Measurements from ENCODE around the gene ADGRF1. TPM values are rescaled to one million over a fixed set of nuclear protein-coding genes. Genes with fewer than 3 reads are reported as not detected.

Gene ADGRF1
- total and polyA plus RNA-seq, 2 donors (not counting 3 experiments of a cell fraction or from before 2014, with no cell fraction given): not detected

GRCh38 chr6:46967826-46968349, 74.2 kb downstream of the ADGRF1 start:
- POLR2A ChIA-PET: no interaction called here

More at GRCh38 chr6:46967826-46968349, 74.2 kb downstream of the ADGRF1 start:
- DNase-seq (ENCODE audit: low read depth, low spot score) (no peak), FAIRE-seq (no peak)
- H3K27me3 ChIP-seq (ENCODE audit: control insufficient read depth in 2 of 2, insufficient read depth in 2 of 2, low read length in 2 of 2): peaks cover 0 to 5% of the 10 kb centered on the region in 2 experiments
- TF ChIP-seq FOS (IDR thresholded peaks at IDR 0.05; ENCODE audit: borderline replicate concordance, insufficient read depth, low read length) (no peak), JUN (IDR thresholded peaks at IDR 0.05; ENCODE audit: borderline replicate concordance, insufficient read depth, insufficient read length, low read depth) (no peak), GATA2 (IDR thresholded peaks at IDR 0.05; ENCODE audit: insufficient read depth, insufficient read length, low read depth, low read length) (no peak), POLR2AphosphoS5 (IDR thresholded peaks at IDR 0.05; ENCODE audit: insufficient read depth, low read depth, low read length) (no peak), CTCF (IDR thresholded peaks at IDR 0.05; ENCODE audit: extremely low read depth in 1 of 2, insufficient read depth in 1 of 2, low read depth in 1 of 2, low read length in 2 of 2) (no peak), MAX (IDR thresholded peaks at IDR 0.05; ENCODE audit: insufficient read depth, insufficient read length) (no peak), EZH2 (IDR thresholded peaks at IDR 0.05; ENCODE audit: borderline replicate concordance, low read depth, low read length, severe bottlenecking) (no peak), POLR2A (IDR thresholded peaks at IDR 0.05; ENCODE audit: low read depth, low read length) (no peak), MYC (IDR thresholded peaks at IDR 0.05; ENCODE audit: low read depth, low read length) (no peak)
- no peak overlapping the region for H3K9ac ChIP-seq (replicated peaks; ENCODE audit: extremely low read depth, insufficient read depth, low read length)
- intact Hi-C loops (cut with micrococcal nuclease): no loop called here
- H4K20me1 ChIP-seq (replicated peaks; ENCODE audit: control insufficient read depth, extremely low read depth, insufficient read depth, low read length): no peaks in the 10 kb centered on the region
- no peak overlapping the region for H2AFZ ChIP-seq (ENCODE audit: low read depth, low read length)
- H3K9me1 ChIP-seq (replicated peaks; ENCODE audit: control insufficient read depth, extremely low read depth, insufficient read depth, low read length): no peaks in the 10 kb centered on the region
- no peak overlapping the region for H3K27ac ChIP-seq (ENCODE audit: insufficient read depth, low read depth, low read length)
- H3K4me1 ChIP-seq (ENCODE audit: control insufficient read depth, extremely low read depth, insufficient read depth, low read length): no peaks in the 10 kb centered on the region
- no peaks in the 10 kb centered on the region for H3K36me3 ChIP-seq (ENCODE audit: control insufficient read depth in 2 of 2, extremely low read depth in 1 of 2, insufficient read depth in 2 of 2, low read length in 2 of 2)
- H3K4me2 ChIP-seq (ENCODE audit: insufficient read depth, low read length): no peak overlapping the region
- H3K4me3 ChIP-seq (replicated peaks in 1 of 3; ENCODE audit: insufficient read depth in 1 of 3, low read depth in 1 of 3, low read length in 3 of 3): no peak overlapping the region
- no peaks in the 10 kb centered on the region for H3K79me2 ChIP-seq (ENCODE audit: control insufficient read depth, insufficient read depth, low read length)
- no peaks in the 10 kb centered on the region for H3K9me3 ChIP-seq (replicated peaks; ENCODE audit: control insufficient read depth, insufficient read depth, low read length)
- dilution Hi-C loops (cut with MboI; ENCODE audit: extremely low pct_ligation_motif_present, low sequenced_read_pairs): no loop called here
- no TSS peak for BruUV-seq (replicated peaks)
- CTCF ChIA-PET: interaction anchor here (1.6 to 1.8 kb wide), 2 partner anchors 9 to 10 kb away, joined by 3 to 5 read pairs; no protein-coding TSS in a partner anchor
